Esophagus (tissue), 2 donors: Measurements from ENCODE around the gene CERS6. TPM values are rescaled to one million over a fixed set of nuclear protein-coding genes. Genes with fewer than 3 reads are reported as not detected.

Source experiments
- H3K27ac ChIP-seq, 2 donors: one replicate each; pipeline ENCODE4 v1.5.1; 2013; ENCODE audit warnings: low read depth in 2 of 2, mild to moderate bottlenecking in 2 of 2, inconsistent platforms in 1 of 2, low read length in 1 of 2, moderate library complexity in 1 of 2
- H3K27me3 ChIP-seq, 2 donors: one replicate each; pipeline ENCODE4 v1.6.1; 2013; ENCODE audit warnings: low read length in 2 of 2, control low read depth in 1 of 2, mild to moderate bottlenecking in 1 of 2; ENCODE audit not compliant: insufficient read depth in 2 of 2, control insufficient read depth in 1 of 2
- H3K36me3 ChIP-seq, 2 donors: one replicate each; pipeline ENCODE4 v1.6.1; 2013; ENCODE audit warnings: low read length in 1 of 2; ENCODE audit not compliant: control insufficient read depth in 2 of 2, insufficient read depth in 2 of 2
- H3K4me1 ChIP-seq, 2 donors: one replicate each; pipeline ENCODE4 v1.6.1; 2013; ENCODE audit warnings: low read length in 1 of 2; ENCODE audit not compliant: control insufficient read depth in 2 of 2, insufficient read depth in 2 of 2
- H3K4me3 ChIP-seq, 2 donors: one replicate each; pipeline ENCODE4 v1.5.1; 2013; ENCODE audit warnings: low read length in 2 of 2, mild to moderate bottlenecking in 2 of 2, low read depth in 1 of 2, moderate library complexity in 1 of 2
- H3K9me3 ChIP-seq, 2 donors: one replicate each; pipeline ENCODE4 v1.6.1; 2013; ENCODE audit warnings: mild to moderate bottlenecking in 2 of 2, low read depth in 1 of 2, low read length in 1 of 2, moderate library complexity in 1 of 2; ENCODE audit not compliant: control insufficient read depth in 2 of 2, insufficient read depth in 1 of 2
- WGBS, 2 donors: extraction: QIAGEN DNeasy Blood & Tissue Kit; methylation state at CpG; one replicate each; pipeline ENCODE4 v1.1.7; 2013; 5-methylcytosine and 5-hydroxymethylcytosine counted together
- polyA plus RNA-seq, 2 donors: library from polyadenylated mRNA; stranded (reverse); fragments of 200-250 nt; gene quantifications; one replicate each; pipeline ENCODE4 v1.2.3, GENCODE V29; 2013
- donor health status: healthy with polysubstance abuse.
- donor health status: Bipolar disorder and iron deficiency.

Gene CERS6
- polyA plus RNA-seq, 2 donors, result 4.2 to 7.6 TPM

DNA sequence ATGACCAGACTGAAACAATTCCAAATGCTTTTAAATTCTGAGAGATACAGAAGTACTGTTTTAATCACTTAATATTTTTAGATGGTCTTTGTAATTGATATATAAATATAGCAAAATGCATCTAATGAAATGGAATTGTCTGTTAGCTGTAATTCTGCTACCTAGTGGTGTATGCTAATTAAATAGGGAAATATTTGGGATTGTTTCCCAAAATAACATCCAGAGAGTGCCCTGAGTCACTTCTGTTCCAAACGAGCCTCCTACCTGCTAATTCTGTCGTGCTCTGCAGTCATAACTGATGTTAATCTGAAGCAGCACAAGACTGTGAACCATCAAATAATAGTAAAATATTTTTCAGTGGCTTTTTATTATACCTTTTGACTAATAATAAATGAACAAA lies 274.9 kb downstream of the CERS6 start:
- Histone ChIP-seq H3K9me3 (no peaks in the 10 kb centered on the region), H3K27me3 (no peaks in the 10 kb centered on the region), H3K4me3 (no peak overlapping the region), H3K27ac (no peak overlapping the region), H3K4me1 (no peaks in the 10 kb centered on the region), H3K36me3 (no peaks in the 10 kb centered on the region)
- WGBS, 2 donors, result 73 to 75% methylated on average over 2 of the region's 2 CpGs

DNA sequence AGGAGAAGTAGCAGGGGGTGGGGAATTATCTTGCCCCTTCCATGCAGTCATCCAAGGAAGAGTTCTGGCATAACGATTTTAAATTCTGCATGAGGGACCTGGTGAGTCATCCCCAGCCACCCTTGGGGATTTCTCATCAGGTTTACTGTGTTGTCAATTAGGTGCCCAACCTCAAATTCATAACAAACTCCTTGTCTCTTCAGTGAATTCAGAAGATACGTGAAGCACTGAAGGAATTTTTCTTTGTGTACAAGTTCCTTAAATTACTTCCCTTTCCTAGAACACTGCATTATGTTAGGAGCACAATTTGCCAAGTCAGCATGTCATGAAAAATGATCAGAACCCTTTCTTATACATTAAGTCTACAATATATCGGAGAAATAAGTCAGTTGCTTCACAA lies 275.5 kb downstream of the CERS6 start:
- Histone ChIP-seq H3K4me3 (no peak overlapping the region), H3K27me3 (no peaks in the 10 kb centered on the region), H3K27ac (no peak overlapping the region), H3K36me3 (no peaks in the 10 kb centered on the region), H3K4me1 (no peaks in the 10 kb centered on the region), H3K9me3 (no peaks in the 10 kb centered on the region)
- WGBS, 2 donors, result 68 to 69% methylated on average over 3 of the region's 3 CpGs

DNA sequence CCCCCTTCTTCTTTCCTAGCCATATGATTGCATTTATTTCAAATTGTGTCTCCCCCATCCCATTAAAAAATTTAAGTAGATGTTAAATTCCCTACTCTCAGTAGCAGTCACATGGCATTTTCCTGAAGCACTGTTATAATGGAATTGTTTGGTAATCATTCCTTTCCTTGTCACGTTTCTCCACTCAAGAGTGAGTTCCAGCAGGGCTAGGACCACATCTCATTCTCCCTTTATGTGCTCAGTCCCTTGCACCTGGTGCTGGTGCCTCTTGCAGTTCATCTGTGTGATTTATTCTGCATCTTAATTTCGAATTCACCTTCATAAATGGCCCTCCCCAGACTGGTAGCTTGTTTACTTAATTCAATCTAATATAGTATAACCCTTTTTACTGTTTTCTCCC lies 276.0 kb downstream of the CERS6 start:
- Histone ChIP-seq H3K27ac (no peak overlapping the region), H3K4me1 (no peaks in the 10 kb centered on the region), H3K4me3 (no peak overlapping the region), H3K36me3 (no peaks in the 10 kb centered on the region), H3K9me3 (no peaks in the 10 kb centered on the region), H3K27me3 (no peaks in the 10 kb centered on the region)
- WGBS, 2 donors, result 92% methylated on average over 2 of the region's 2 CpGs

DNA sequence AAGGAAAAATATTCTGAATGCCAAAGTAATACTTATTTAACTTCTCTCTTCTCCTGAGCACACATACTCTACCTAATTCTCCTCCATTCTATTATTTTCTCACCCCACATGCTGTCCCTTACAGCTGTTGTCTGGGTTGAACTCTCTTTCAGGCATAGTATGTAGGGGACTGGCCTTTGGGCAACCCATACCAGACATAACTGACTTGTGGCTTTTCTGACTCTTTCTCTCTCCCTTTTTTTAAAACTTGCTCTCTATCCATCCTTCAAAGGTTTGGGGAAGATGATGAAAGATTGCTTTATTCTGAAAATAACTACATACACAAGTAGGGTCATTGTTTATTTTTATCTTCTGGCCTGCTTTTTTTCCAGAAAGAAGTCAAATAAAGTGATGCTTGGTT lies 276.4 kb downstream of the CERS6 start:
- Histone ChIP-seq H3K9me3 (no peaks in the 10 kb centered on the region), H3K36me3 (no peaks in the 10 kb centered on the region), H3K27ac (no peak overlapping the region)

DNA sequence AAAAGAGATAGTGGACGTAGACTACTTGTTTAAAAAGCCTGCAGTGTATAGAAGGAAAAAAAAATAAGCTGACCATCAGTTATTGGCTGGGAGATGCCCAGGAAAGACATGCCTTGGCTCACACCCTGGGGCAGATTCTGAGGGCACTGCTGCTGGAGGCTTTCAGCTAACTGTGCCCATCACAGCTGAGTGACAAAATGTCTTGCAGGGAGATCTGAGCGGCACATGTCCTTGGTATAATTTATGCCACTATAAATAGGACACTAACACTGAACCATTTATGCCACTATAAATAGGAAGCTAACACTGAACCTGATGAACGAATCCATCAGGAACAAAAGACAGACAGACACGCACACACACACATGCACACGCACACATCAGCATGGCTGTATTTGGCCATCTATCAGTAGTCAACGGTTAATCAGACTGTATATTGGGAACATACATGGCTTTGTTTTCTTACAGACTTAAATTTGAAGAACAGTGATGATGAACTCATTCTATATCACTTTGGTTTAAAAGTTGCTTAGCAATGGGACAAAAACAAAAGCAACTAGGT lies 278.2 kb downstream of the CERS6 start:
- no peaks in the 10 kb centered on the region for H3K36me3 ChIP-seq
- 88 to 89% methylated on average over 6 of the region's 6 CpGs for WGBS, 2 donors
- H3K4me1 ChIP-seq, result no peaks in the 10 kb centered on the region
- H3K27me3 ChIP-seq, result no peaks in the 10 kb centered on the region
- no peak overlapping the region for H3K27ac ChIP-seq
- no peak overlapping the region for H3K4me3 ChIP-seq
- no peaks in the 10 kb centered on the region for H3K9me3 ChIP-seq

More for the DNA sequence above, 276.4 kb downstream of the CERS6 start:
- Histone ChIP-seq H3K27me3 (no peaks in the 10 kb centered on the region), H3K4me3 (no peak overlapping the region), H3K4me1 (no peaks in the 10 kb centered on the region)

DNA sequence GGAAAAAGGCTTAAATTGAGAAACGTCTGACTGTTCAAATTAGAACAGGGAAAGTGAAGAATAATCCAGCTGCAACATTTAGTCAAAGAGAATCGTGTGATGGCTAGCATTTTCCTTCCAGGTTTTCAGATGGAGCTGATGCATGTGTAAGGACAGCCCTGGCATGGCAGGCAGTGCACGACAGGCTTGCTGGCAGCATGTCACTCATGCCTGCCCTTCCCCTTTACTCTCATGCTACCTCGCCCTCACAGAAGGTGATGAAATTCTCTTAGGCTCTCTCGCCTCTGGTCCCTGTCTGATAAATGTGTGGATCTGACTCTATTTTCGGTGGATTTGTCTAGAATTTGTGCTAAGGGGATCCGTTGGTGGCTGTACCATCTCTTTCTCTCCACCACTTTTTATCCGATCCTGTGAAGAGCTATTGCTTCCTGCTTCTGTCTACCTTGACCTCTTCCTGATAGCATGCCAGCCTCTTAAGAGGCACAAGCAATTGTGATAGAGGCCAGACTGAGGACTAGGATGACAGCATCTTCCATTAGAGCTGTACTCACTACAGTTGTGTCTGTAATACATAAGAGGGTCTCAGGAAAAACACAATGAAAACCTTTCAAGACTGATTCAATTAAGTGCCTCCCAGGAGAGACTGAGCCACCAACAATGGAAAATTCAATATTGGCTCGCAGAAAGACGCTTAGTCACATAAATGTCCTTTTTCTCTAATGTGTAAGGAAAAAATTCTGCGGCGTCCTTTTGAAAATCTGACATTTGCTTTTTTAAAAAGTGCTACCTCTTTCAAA lies 280.8 kb downstream of the CERS6 start:
- H3K36me3 ChIP-seq, result no peaks in the 10 kb centered on the region
- no peak overlapping the region for H3K4me3 ChIP-seq
- H3K9me3 ChIP-seq, result no peaks in the 10 kb centered on the region
- no peaks in the 10 kb centered on the region for H3K27me3 ChIP-seq
- 88 to 91% methylated on average over 12 of the region's 12 CpGs for WGBS, 2 donors
- H3K27ac ChIP-seq, result no peak overlapping the region
- no peaks in the 10 kb centered on the region for H3K4me1 ChIP-seq

DNA sequence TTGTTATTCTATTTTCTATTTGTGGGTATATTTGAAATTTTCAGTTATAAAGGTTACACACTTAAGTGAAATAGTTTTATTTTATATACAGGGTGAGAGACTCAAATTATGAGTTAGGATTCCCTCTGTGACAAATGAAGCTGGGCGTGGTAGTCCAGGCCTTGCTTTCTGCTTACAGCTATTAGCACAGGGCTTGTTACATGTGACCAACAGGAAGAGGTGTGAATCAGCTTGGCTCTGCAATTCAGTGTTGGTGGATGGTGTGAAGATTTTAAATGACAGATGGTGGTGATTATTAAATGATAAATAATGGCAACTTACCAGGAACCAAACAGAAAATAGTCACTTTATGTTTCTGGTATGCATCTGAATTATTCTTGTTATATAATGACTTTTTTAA lies 282.0 kb downstream of the CERS6 start:
- Histone ChIP-seq H3K27me3 (no peaks in the 10 kb centered on the region), H3K36me3 (no peaks in the 10 kb centered on the region), H3K27ac (peak overlapping the region in 1 of 2 donors; percentile 20), H3K4me3 (no peak overlapping the region), H3K9me3 (no peaks in the 10 kb centered on the region), H3K4me1 (no peaks in the 10 kb centered on the region)
- WGBS, 2 donors, result 59 to 68% methylated on average over 1 of the region's 1 CpG

DNA sequence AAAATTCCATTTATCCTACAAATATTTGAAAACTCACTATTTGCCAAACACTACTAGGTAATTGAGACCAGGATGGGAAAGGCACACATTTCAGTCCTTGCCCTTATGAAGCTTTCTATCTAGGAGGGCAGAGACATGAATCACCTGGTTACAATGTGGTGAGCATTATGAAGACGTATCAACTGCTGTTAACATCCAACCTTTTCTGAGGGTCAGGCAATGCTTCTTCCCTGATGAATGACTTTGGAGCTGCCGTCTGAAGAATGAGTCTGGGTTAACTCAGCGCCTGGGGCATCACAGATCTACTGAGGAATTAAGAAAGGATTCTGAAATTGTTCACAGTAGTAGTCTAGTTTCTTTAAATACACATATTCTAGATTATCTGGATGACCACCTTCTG lies 284.3 kb downstream of the CERS6 start:
- H3K4me1 ChIP-seq, result no peaks in the 10 kb centered on the region
- WGBS, 2 donors, result 91 to 92% methylated on average over 3 of the region's 3 CpGs
- H3K27ac ChIP-seq, result no peak overlapping the region
- no peaks in the 10 kb centered on the region for H3K27me3 ChIP-seq
- no peak overlapping the region for H3K4me3 ChIP-seq
- H3K36me3 ChIP-seq, result no peaks in the 10 kb centered on the region
- no peaks in the 10 kb centered on the region for H3K9me3 ChIP-seq

DNA sequence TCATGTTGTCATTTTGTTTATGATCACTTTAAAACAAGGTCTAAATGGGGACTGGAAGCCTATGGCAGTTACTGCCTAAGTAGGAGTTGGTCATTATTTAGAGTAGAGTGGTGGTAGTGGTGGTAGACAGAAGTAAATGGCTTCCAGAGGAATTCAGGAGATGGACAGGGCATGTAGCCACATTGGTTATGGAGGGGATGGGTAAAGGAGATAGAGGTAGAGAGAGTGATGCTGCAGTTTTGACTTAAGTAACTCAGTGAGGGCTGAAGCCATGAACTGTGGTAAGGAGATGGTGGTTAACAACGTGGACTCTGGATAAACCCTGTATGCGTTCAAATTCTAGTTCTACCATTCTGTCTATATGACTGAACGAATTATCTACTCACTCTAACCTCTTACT lies 284.7 kb downstream of the CERS6 start:
- Histone ChIP-seq H3K36me3 (no peaks in the 10 kb centered on the region), H3K27ac (no peak overlapping the region), H3K9me3 (no peaks in the 10 kb centered on the region), H3K27me3 (no peaks in the 10 kb centered on the region), H3K4me3 (no peak overlapping the region), H3K4me1 (no peaks in the 10 kb centered on the region)
- WGBS, 2 donors, result 66 to 80% methylated on average over 3 of the region's 3 CpGs
